ENCODE results near the gene PIK3IP1.
"Not testable (repeated sequence)": the region's sequence is repeated elsewhere in the genome, so short reads cannot be mapped to it uniquely, and the experiment has no call there.

Gene PIK3IP1

DNA sequence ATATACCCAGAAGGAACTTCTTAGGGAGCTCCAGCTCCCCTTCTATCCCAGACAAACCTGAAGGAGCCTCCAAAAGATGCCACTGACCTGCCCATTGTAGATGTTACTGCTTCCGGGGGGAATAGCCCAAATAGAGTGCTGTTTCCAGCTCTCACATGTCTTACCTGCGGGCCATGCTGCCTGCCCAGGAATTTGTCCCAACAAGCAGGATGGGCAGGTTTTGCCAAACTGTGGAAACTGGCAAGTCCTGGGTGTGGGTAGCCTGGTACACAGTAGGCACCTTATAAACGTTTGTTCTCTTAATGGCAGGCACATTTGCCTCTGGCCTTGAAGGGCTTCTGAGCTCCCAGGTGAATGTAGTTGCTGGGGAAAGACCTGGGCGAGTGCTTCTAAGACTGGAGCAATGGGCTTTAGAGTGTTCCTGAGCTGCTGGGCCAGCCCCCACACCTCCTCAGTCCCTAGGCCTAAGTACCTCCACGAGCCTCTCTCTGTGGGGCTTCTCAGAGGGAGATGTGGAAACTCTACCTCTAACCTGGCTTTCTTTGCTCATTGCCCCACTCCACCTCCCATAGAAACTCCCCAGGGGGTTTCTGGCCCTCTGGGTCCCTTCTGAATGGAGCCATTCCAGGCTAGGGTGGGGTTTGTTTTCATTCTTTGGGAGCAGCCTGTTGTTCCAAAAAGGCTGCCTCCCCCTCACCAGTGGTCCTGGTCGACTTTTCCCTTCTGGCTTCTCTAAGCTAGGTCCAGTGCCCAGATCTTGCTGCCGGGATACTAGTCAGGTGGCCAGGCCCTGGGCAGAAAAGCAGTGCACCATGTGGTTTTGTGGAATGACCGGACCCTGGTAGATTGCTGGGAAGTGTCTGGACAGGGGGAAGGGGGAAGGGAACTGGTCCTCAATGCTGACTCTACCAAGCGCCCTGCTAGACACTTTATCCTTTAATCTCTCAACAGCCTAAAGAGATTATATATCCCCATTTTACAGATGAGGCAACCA, 43.0 kb downstream of the PIK3IP1 start:
- DNase-seq (ENCODE audit: low read depth in 2 of 2) = no peak

- DNase-seq (ENCODE audit: low read depth in 2 of 2) = peak; percentile 72 to 79
These were observed 44.0 kb downstream of the PIK3IP1 start for GRCh38 chr22:31248138-31248745.

- no peak for DNase-seq (ENCODE audit: low read depth in 2 of 2)
These were observed 44.6 kb downstream of the PIK3IP1 start for GRCh38 chr22:31247726-31248125.

GRCh38 chr22:31246687-31247086, 45.6 kb downstream of the PIK3IP1 start:
- no peak for DNase-seq (ENCODE audit: low read depth in 2 of 2)

- DNase-seq (ENCODE audit: low read depth in 2 of 2) = not testable (repeated sequence)
These were observed 46.3 kb downstream of the PIK3IP1 start for GRCh38 chr22:31245998-31246397.

GRCh38 chr22:31244943-31245451, 47.3 kb downstream of the PIK3IP1 start:
- no peak for DNase-seq (ENCODE audit: low read depth in 2 of 2)

- peak; percentile 61 to 68 for DNase-seq (ENCODE audit: low read depth in 2 of 2)
These were observed 48.0 kb downstream of the PIK3IP1 start for GRCh38 chr22:31244046-31244942.

GRCh38 chr22:31243339-31244045, 48.8 kb downstream of the PIK3IP1 start:
- DNase-seq (ENCODE audit: low read depth in 2 of 2) = no peak

DNA sequence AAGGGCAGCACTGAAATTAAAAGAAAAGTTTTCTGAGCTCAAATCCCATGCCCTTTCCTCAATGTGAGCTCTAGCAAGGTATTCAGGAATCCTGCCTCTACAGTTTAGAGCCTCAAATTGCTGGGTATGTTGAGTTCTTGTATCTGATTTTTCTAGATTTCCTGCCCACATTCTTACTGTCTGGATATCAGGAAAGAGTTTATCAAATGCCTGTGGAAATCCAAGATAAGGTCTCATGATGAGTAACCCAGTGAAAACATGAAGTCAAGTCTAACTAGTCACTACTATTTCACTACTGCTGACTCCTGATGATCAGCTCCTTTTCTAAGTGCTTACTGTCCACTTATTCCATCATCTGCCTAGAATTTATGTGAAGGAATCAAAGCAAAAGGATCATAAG, 50.4 kb downstream of the PIK3IP1 start:
- peak; percentile 13 to 20 for DNase-seq (ENCODE audit: low read depth in 2 of 2)

GRCh38 chr22:31241200-31241599, 51.1 kb downstream of the PIK3IP1 start:
- no peak for DNase-seq (ENCODE audit: low read depth in 2 of 2)

DNA sequence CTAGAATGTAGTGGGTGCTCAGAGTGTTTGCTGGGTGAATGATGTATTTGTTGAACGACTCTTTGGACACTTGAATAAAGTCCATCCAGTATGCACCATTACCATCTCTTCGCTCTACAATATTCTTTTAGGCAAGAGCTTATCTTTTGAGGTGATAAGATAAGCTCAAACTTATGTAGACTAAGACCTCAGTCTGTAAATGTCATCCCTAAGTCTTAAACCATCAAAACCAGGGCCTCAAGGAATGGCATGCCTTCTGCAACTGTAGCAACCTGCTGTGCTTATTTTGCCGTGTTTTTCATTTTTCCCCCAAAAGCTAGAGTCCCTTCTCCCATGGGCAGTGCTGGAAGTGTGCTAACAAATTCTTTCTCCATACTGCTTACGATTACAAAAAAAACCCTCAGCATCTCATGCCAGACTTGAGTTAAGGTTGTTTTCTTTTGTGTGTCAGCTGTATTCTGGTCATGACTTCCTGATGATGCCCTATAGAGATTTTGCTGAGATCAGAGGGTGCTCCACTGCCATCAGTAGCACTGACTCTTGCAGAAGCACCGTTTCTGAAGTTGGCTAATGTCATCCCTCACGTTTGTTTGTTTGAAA, 52.4 kb downstream of the PIK3IP1 start:
- no peak for DNase-seq (ENCODE audit: low read depth in 2 of 2)

GRCh38 chr22:31238057-31238456, 54.2 kb downstream of the PIK3IP1 start:
- no peak for DNase-seq (ENCODE audit: low read depth in 2 of 2)

- DNase-seq (ENCODE audit: low read depth in 2 of 2) = not testable (repeated sequence)
These were observed 56.2 kb downstream of the PIK3IP1 start for GRCh38 chr22:31236044-31236443.

GRCh38 chr22:31235081-31235480, 57.2 kb downstream of the PIK3IP1 start:
- DNase-seq (ENCODE audit: low read depth in 2 of 2) = no peak

GRCh38 chr22:31233001-31233400, 59.3 kb downstream of the PIK3IP1 start:
- no peak for DNase-seq (ENCODE audit: low read depth in 2 of 2)
